DMS79 treated with DMSO at 0.1 percent for 48 hours (cell line): ENCODE data around the gene GPS1.

Experiments
- DNase-seq: peaks from one replicate; lab custom pipeline; 2025; lab: John Stamatoyannopoulos, UW

GPS1 gene

GRCh38 chr17:82051776-82052637 is at the start of gene GPS1, which contains the start of gene RFNG:
TSS of gene GPS1 (plus strand) at chr17:82051898. CDS start at chr17:82051932, 34 bp downstream.
TSS of gene RFNG (minus strand) at chr17:82051811. CDS start at chr17:82051766, 45 bp downstream.
- DNase-seq = peak; percentile 21

- DNase-seq = no peak
Observed at GRCh38 chr17:82003411-82004381, 48.0 kb upstream of the GPS1 start.

- no peak for DNase-seq
Observed at GRCh38 chr17:82004517-82005455, 46.9 kb upstream of the GPS1 start.

- DNase-seq = no peak
Observed at GRCh38 chr17:82005701-82006348, 45.9 kb upstream of the GPS1 start.

GRCh38 chr17:82006468-82007227 is 45.0 kb upstream of the GPS1 start:
- DNase-seq = no peak

- no peak for DNase-seq
Observed at GRCh38 chr17:82007228-82007494, 44.5 kb upstream of the GPS1 start.

GRCh38 chr17:82007495-82008257 is 44.0 kb upstream of the GPS1 start:
- DNase-seq = no peak

GRCh38 chr17:82008258-82008940 is 43.3 kb upstream of the GPS1 start:
- DNase-seq = no peak

- no peak for DNase-seq
Observed at GRCh38 chr17:82008941-82009405, 42.7 kb upstream of the GPS1 start.

GRCh38 chr17:82009413-82009812 is 42.3 kb upstream of the GPS1 start:
- no peak for DNase-seq

- no peak for DNase-seq
Observed at GRCh38 chr17:82010575-82011525, 40.8 kb upstream of the GPS1 start.

- no peak for DNase-seq
Observed at GRCh38 chr17:82011617-82012187, 40.0 kb upstream of the GPS1 start.

- DNase-seq = no peak
Observed at GRCh38 chr17:82012261-82012639, 39.4 kb upstream of the GPS1 start.

- peak; percentile 68 for DNase-seq
Observed at GRCh38 chr17:82012640-82013295, 38.9 kb upstream of the GPS1 start.

GRCh38 chr17:82013341-82013740 is 38.4 kb upstream of the GPS1 start:
- DNase-seq = no peak

- DNase-seq = no peak
Observed at GRCh38 chr17:82013772-82014321, 37.9 kb upstream of the GPS1 start.

GRCh38 chr17:82014432-82014831 is 37.3 kb upstream of the GPS1 start:
- DNase-seq = no peak
